AG04450 (cell line): ENCODE results near the gene G3BP1. TPM values are rescaled to one million over a fixed set of nuclear protein-coding genes. Genes with fewer than 3 reads are reported as not detected.
"Not testable (repeated sequence)": the region's sequence is repeated elsewhere in the genome, so short reads cannot be mapped to it uniquely, and the experiment has no call there.

Experiments
- CTCF ChIA-PET: fragments of 300-600, 350-600 bp; formaldehyde crosslinking; extraction: SDS; loops from one replicate; lab custom pipeline; 2022; ENCODE audit warnings: antibody characterized with exemption, inconsistent platforms; lab: Charles Lee
- POLR2A ChIA-PET: fragments of 350-600 bp; formaldehyde crosslinking; extraction: SDS; loops from one replicate; lab custom pipeline; 2021; ENCODE audit warnings: antibody characterized with exemption, inconsistent platforms; lab: Yijun Ruan, JAX
- DNase-seq: peaks from one replicate; pipeline ENCODE4 v3.0.0-alpha.2; 2011; ENCODE audit warnings: low read depth, low spot score
- H3K27ac ChIP-seq: one replicate; pipeline ENCODE4 v1.5.1; 2012; ENCODE audit warnings: low read depth, low read length, control low read depth
- H3K27me3 ChIP-seq: one replicate; pipeline ENCODE4 v1.6.0; 2012; ENCODE audit warnings: low read length; ENCODE audit not compliant: control insufficient read depth, insufficient read depth
- H3K4me3 ChIP-seq: 2 replicates; pipeline ENCODE4 v1.5.1; 2011; ENCODE audit warnings: mild to moderate bottlenecking, low read depth, low read length, control low read depth
- H3K9me3 ChIP-seq: 2 replicates; pipeline ENCODE4 v1.5.1; 2012; ENCODE audit warnings: low read length; ENCODE audit not compliant: control insufficient read depth, insufficient read depth
- CTCF ChIP-seq: IDR thresholded peaks from 2 replicates; pipeline ENCODE4 v1.5.1; 2011; ENCODE audit warnings: low read depth, low read length, control low read depth, inconsistent platforms
- polyA plus RNA-seq: library from polyadenylated mRNA; depleted of rRNA; stranded (reverse); fragments of >200 nt; gene quantifications from 2 replicates; pipeline ENCODE4 v1.2.3, GENCODE V29; 2011

Gene G3BP1
- polyA plus RNA-seq, 1 experiment = 87.7 TPM

- no peak for DNase-seq
- Histone ChIP-seq H3K9me3 (no peaks in the 10 kb centered on the region), H3K27ac (no peak overlapping the region), H3K4me3 (peak overlapping the region; percentile 91), H3K27me3 (no peaks in the 10 kb centered on the region)
- CTCF ChIA-PET = interaction anchor here (0.5 to 2.1 kb wide), 6 partner anchors 9 to 658 kb away, joined by 3 to 9 read pairs (median 4); no protein-coding TSS in a partner anchor
- no peak for TF ChIP-seq CTCF
- POLR2A ChIA-PET = interaction anchor here (0.7 to 1.0 kb wide), 3 partner anchors 34 to 552 kb away, joined by 3 to 4 read pairs (median 3); partner anchors contain the start of gene SPARC
These were observed 2.2 kb downstream of the G3BP1 start for GRCh38 chr5:151773951-151774350.

- TF ChIP-seq CTCF = no peak
- Histone ChIP-seq H3K27ac (no peak overlapping the region), H3K27me3 (no peaks in the 10 kb centered on the region), H3K9me3 (no peaks in the 10 kb centered on the region), H3K4me3 (peak overlapping the region; percentile 91; the same call in 1 of the 2 replicates)
- POLR2A ChIA-PET = interaction anchor here (0.5 kb wide), 1 partner anchor 24 kb away, joined by 3 read pairs; no protein-coding TSS in a partner anchor
- CTCF ChIA-PET = interaction anchor here (1.1 to 2.1 kb wide), 3 partner anchors 116 to 368 kb away, joined by 3 to 9 read pairs (median 5); no protein-coding TSS in a partner anchor
- DNase-seq = no peak
These were observed 3.4 kb downstream of the G3BP1 start for GRCh38 chr5:151775025-151775606.

- POLR2A ChIA-PET = interaction anchor here (1.0 kb wide), 1 partner anchor 8 kb away, joined by 5 read pairs; the partner anchor contains the start of gene G3BP1
- CTCF ChIA-PET = no interaction called here
- Histone ChIP-seq H3K27me3 (no peaks in the 10 kb centered on the region), H3K4me3 (no peak overlapping the region), H3K27ac (no peak overlapping the region), H3K9me3 (no peaks in the 10 kb centered on the region)
- DNase-seq = no peak
- no peak for TF ChIP-seq CTCF
These were observed 7.9 kb downstream of the G3BP1 start for GRCh38 chr5:151779531-151780125.

GRCh38 chr5:151780348-151780747 is 8.6 kb downstream of the G3BP1 start:
- Histone ChIP-seq H3K9me3 (no peaks in the 10 kb centered on the region), H3K27ac (no peak overlapping the region), H3K27me3 (no peaks in the 10 kb centered on the region), H3K4me3 (no peak overlapping the region)
- ChIA-PET CTCF (no interaction called here), POLR2A (interaction anchor here (1.0 kb wide), 1 partner anchor 9 kb away, joined by 5 read pairs; the partner anchor contains the start of gene G3BP1)
- no peak for TF ChIP-seq CTCF
- DNase-seq = no peak

GRCh38 chr5:151781201-151781600 is 9.4 kb downstream of the G3BP1 start:
- Histone ChIP-seq H3K27me3 (no peaks in the 10 kb centered on the region), H3K4me3 (no peak overlapping the region), H3K27ac (no peak overlapping the region), H3K9me3 (no peaks in the 10 kb centered on the region)
- POLR2A ChIA-PET = interaction anchor here (0.5 kb wide), 1 partner anchor 30 kb away, joined by 6 read pairs; no protein-coding TSS in a partner anchor
- CTCF ChIA-PET = interaction anchor here (0.9 kb wide), 1 partner anchor 10 kb away, joined by 5 read pairs; the partner anchor contains the start of gene G3BP1
- TF ChIP-seq CTCF = no peak
- no peak for DNase-seq

- H3K27me3 ChIP-seq, H3K9me3 ChIP-seq, H3K27ac ChIP-seq, POLR2A ChIA-PET, DNase-seq, H3K4me3 ChIP-seq: not testable (repeated sequence)
- CTCF ChIA-PET = interaction anchor here (0.6 kb wide), 1 partner anchor 34 kb away, joined by 3 read pairs; no protein-coding TSS in a partner anchor
These were observed 11.9 kb downstream of the G3BP1 start for GRCh38 chr5:151783664-151784063.
